ENCODE measurements around the gene IMMP2L.

DNA sequence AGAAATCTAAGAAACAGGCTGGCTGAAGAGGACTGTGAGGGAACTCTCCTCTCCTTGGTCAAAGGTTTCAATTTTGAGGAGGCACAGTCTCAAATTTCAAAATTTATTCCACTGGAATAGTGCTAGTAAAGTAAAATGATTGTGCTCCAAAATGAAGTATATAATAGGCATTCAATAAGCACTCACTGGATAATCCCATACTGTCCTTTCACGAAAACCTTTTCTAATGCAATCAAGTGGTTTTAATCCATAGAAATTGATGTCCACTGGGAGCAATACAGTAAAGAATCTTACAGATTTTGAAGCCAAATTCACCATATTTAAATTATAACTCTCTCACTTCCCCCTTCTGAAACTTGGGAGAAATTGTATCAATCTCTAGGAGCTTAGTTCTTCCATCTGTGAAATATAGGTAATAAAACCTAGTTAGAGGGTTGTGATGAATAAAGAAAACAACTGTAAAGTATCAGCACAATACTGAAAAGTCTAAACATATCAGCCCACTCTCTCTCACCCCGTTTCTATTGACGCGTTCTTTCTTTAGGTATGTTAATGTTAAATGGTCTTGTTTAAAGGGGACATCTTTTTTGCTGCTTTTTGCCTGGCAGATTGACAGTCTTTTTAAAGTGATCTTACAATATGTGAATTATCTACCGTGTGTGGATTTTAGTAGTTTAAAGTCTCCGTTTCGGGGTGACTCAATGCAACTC lies 512.2 kb downstream of the IMMP2L start:
- TF ChIP-seq TCF12 (IDR thresholded peaks at IDR 0.05) (no peak), POLR2AphosphoS5 (IDR thresholded peaks at IDR 0.05; ENCODE audit: low read depth, low read length) (no peak)
- TF ChIP-seq, protein P1, sequence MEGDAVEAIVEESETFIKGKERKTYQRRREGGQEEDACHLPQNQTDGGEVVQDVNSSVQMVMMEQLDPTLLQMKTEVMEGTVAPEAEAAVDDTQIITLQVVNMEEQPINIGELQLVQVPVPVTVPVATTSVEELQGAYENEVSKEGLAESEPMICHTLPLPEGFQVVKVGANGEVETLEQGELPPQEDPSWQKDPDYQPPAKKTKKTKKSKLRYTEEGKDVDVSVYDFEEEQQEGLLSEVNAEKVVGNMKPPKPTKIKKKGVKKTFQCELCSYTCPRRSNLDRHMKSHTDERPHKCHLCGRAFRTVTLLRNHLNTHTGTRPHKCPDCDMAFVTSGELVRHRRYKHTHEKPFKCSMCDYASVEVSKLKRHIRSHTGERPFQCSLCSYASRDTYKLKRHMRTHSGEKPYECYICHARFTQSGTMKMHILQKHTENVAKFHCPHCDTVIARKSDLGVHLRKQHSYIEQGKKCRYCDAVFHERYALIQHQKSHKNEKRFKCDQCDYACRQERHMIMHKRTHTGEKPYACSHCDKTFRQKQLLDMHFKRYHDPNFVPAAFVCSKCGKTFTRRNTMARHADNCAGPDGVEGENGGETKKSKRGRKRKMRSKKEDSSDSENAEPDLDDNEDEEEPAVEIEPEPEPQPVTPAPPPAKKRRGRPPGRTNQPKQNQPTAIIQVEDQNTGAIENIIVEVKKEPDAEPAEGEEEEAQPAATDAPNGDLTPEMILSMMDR (IDR thresholded peaks at IDR 0.05): no peak

Data from SK-N-SH (cell line).